Measurements from ENCODE around the gene RAB40C.

DNA sequence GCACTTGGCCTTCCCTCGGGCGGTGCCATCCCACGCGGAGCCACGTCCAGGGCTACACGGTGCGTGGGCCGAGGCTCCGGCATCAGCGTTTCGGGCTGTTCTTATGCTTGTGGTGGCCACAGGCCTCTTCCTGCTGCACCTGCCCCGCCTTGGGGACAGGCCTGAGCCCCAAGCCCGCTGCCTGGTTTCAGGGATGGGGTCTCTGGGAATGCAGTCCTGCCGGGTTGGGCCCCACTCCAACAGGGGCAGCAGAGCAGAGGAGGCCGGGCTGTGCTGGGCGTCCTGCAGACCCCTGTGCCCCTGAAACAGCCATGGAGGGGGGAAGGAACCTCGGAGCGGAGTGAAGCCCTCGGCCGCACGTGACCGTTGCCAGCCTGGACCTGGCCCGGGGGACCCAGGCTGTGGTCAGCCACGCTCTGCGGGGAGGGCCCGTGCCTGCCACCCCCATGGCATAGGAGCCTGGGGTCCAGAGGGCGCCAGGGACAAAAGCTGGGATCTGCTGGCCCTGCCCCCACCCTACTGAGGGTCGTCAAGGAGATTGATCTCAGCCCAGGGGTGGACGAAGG is 40.5 kb downstream of the RAB40C start:
- no peak for TF ChIP-seq EZH2 (IDR thresholded peaks at IDR 0.05; ENCODE audit: borderline replicate concordance, low read length)
- TF ChIP-seq, protein P1, sequence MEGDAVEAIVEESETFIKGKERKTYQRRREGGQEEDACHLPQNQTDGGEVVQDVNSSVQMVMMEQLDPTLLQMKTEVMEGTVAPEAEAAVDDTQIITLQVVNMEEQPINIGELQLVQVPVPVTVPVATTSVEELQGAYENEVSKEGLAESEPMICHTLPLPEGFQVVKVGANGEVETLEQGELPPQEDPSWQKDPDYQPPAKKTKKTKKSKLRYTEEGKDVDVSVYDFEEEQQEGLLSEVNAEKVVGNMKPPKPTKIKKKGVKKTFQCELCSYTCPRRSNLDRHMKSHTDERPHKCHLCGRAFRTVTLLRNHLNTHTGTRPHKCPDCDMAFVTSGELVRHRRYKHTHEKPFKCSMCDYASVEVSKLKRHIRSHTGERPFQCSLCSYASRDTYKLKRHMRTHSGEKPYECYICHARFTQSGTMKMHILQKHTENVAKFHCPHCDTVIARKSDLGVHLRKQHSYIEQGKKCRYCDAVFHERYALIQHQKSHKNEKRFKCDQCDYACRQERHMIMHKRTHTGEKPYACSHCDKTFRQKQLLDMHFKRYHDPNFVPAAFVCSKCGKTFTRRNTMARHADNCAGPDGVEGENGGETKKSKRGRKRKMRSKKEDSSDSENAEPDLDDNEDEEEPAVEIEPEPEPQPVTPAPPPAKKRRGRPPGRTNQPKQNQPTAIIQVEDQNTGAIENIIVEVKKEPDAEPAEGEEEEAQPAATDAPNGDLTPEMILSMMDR (conservative IDR thresholded peaks at IDR 0.05 in 1 of 2, IDR thresholded peaks at IDR 0.05 in 1 of 2; ENCODE audit: extremely low read depth in 1 of 2, insufficient read depth in 1 of 2, low read depth in 1 of 2, low read length in 2 of 2): no peak
